Hippocampal formation (tissue), 2 donors: ENCODE results near the gene KIAA1671.

Experiments
- DNase-seq, 2 donors: peaks; one replicate each; lab custom pipeline; 2025; lab: John Stamatoyannopoulos, UW

Gene KIAA1671

DNA sequence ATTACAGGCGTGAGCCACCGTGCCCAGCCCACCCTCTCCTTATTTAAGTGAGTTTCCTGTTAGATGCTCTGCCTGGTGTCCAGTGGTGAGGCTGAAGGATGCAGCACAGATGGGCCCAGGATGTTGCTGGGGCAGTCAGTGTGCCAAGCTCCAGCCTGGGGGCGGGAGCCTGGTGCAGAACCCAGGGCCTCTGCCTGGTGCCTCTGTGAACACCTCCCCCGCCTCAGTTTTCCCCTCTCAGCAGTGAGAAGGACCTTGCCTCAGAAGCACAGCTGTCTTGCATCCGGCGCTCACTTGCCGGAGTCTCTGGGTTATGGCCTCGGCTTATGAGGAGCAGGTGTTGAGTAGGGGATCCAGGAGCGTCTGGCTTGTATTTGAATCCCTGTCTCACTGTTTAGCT, 116.2 kb downstream of the KIAA1671 start:
- DNase-seq, result no peak

DNA sequence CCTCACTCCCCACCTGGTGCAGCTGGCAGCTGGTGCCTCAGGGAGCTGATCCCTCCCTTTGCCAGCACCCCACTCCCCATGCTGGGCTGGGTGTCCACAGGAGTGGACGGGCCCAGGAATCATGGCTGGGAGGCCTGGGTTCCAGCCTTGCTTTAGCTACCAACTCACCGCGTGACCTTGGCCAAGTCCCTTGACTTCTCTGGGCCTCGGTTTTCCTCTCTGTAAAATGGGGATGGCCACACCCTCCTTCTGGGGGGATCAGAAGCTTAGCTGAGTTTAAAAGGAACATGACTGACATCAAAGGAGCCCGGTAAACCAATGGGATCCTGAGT, 116.9 kb downstream of the KIAA1671 start:
- no peak for DNase-seq

DNA sequence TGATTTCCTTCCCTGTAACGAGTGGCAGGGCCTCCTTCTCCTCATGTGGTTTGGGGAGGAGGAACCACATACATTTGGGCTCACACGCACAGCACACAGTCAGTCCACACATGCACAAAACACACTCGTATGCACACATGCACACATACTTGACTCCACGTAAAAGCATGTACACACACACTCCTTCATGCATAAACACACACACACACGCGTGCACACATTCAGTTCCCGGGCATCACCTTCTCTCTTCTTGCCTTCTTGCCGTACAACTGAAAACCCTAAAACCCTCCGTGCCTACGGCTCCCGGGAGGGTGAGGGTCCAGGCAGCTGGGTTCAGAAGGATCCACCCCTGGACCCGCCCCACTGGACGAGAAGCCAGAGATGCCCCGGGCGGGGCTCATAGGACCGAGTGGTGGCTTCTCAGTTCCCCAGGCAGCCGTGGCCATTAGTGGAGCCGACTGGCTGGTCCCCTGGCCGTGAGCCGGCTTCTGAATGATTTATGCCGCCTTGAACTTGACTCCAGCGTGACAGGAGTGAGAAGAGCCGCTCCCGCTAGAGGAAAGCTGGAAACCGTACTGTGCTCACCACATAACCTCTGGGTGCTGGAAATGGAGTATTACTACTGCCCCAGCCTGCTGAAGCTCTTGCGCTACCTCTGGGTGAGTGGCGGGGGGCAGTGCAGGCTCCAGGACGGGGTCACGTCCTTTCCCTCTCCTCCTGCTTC, 117.4 kb downstream of the KIAA1671 start:
- no peak for DNase-seq

DNA sequence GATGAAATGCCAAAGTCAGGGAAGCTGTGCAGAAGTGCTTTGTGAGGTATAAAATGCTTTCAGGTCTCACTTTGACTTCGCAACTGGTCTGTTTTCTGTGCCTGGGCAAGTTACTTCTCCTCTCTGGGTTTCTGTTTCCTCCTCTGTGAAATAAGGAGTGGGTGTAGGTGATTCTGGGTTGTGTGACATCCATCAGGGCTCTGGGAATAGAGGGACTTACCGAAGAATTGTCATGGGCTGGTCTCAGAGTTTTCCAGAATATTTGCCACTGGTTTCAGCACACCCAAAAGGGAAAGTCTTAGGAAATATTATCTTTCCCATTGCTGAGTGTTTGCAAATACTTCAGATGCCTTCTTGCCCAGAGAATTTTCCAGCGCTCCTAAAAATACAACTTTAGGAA, 118.4 kb downstream of the KIAA1671 start:
- no peak for DNase-seq

DNA sequence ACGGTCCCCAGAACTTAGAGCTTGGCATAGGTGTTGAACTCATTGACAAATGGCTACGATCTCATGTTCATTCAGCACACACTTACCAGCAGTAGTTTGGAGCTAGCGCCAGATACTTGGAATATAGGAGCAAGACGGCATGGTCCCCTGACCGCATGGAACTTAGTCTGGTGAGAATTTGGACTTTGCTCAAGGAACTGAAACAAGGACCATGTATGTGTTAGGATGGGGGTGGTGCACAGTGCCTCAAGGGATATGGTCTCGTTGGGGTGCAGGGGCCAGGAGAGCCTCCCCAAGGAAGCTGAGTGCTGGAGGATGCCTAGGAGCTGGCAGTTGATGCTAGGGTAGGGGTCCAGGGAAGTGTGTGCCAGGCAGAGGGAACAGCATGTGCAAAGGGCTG, 119.2 kb downstream of the KIAA1671 start:
- no peak for DNase-seq

DNA sequence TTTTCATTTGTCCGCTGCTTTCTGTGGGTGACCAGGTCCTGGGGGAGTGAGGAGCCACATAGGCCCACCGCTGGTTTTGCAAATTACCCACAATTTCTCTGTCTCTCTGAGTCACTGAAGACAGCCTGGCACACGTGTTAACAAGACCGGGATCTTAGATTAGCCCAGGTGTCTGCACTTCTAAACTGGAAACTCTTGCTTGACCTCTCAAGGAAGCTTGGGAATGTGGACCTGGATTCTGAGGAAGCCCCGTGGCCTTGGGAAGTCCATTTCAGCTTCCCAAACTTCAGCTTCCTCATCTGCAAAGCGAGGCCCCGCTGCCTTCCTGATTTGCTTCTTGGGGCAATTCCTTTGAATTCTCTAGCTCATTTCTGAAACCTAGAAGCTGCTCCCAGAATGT, 119.9 kb downstream of the KIAA1671 start:
- no peak for DNase-seq

DNA sequence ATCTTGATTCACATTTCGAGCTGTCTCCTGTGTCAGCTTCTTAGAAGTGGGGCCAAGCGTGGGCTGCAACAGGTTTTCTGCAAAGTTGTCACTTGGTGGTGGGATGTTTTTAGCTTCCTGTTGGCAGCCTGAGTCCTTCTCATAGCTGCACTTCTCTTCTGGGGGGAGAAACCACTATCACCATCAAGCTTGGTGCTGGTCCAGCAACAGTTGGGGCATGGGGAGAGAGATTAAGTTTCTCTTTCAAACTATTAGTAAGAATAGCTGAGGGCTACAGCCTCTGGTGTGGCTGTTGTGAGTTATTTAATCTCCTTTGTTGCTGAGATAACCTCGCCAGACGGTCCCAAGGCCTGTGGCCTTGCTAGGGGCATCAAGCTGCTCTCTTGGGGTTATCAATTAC, 123.8 kb downstream of the KIAA1671 start:
- DNase-seq, result no peak

DNA sequence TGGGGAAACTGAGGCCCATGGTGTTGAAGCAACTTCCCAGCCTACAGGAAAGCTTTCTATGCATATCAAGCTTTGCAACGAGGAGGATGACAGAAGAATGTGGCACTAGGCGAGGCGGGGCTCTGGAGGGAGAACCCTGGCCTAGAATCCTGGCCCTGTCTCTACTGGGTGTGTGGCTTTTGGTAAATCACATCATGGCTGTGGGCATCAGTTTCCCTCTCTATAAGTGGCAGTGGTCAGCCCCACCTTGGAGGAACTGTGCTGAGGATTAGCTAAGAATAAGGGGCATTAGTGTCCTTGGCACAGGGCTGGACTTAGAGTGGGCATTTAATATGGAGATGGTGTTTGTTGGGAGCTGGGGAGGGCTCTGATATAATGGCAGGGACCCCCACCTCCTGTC, 124.5 kb downstream of the KIAA1671 start:
- no peak for DNase-seq

DNA sequence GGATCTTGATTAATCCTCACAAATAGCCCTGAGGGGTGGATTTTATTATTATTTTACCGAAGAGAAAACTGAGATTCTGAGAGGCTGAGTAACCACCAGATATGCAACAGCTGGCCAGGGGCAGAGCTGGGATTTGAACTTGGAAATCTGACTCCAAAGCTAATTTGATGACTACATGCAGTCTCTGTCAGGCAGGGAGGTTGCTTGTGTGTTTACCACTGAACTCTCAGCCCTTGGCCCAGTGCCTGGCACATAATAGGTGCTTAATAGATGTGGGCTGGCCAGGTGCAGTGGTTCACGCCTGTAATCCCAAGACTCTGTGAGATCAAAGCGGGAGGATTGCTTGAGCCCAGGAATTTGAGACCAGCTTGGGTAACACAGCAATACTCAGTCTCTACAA, 125.4 kb downstream of the KIAA1671 start:
- DNase-seq, result no peak

DNA sequence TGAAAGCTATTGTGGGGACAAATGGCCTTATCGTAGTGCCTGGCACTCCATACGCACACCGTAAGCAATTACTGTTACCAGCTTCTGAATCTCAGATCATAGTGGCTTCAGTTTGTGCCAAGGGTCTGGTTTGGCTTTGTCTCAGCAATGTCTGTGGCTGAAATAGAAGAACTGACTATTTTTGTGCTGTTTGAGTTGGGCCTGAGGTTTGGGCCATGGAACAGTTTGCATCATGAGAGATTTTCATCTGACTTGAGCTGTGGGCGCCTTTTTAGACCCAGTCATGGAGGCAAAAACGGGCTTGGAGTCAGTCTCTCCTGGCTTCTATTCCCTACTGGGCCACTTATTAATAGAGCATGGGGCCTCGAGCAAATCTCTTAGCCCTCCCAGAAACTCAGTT, 126.1 kb downstream of the KIAA1671 start:
- DNase-seq, result no peak

DNA sequence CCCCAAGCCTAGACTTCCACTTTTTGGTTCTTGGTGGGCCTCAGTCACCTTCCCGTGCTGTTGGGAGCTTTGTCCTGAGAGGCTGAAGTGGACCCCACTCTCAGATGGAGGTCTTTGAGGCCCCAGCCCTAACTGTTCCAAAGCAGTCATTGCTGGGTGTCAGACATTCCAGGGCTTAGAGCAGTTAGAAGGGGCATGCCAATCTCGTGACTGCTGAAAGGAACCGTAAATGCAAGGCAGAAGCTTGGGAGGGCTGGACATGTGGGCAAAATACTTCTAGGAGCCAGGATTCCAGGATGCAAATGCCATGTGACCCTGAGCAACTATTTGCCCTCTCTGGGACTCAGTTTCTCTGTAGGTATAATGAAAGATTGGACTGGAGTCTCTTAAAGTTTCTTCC, 128.3 kb downstream of the KIAA1671 start:
- no peak for DNase-seq

DNA sequence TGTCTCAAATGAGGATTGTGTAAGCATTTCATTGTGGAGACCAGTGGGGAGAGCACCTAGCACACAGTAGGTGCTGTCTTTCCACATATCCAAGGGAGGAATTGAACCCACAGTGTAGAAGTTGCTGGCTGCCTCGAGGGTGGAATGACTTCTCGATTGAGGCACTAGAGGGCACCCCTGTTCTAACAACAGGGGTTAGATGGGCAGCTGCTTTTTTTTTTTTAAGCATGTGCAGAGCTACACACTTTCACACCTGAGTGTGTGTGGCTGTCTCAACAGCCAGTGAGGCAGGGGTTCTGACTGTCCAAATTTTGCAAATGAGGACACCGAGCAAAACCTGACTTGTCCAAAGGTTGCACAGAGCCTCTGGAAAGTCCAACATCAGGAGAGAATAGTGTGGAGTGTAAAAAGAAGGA, 128.9 kb downstream of the KIAA1671 start:
- no peak for DNase-seq

DNA sequence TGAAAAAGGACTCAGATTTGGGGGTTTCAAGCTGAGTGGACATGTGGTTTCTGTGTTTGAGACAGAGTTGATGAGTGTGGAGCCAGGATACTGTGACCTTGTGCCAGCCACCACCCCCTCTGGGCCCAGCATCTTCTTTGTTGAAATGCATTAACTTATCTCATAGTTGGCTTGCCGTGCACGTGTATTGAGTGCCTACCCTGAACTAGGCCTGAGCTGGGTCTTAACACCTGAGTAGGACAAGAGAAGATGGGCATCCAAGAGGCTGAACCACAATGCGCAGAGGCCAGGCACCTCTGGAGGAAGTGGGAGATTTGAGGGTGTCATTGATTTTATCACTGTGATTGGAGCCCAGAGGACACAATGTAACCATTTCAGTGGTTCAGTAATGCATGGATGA, 129.6 kb downstream of the KIAA1671 start:
- no peak for DNase-seq

DNA sequence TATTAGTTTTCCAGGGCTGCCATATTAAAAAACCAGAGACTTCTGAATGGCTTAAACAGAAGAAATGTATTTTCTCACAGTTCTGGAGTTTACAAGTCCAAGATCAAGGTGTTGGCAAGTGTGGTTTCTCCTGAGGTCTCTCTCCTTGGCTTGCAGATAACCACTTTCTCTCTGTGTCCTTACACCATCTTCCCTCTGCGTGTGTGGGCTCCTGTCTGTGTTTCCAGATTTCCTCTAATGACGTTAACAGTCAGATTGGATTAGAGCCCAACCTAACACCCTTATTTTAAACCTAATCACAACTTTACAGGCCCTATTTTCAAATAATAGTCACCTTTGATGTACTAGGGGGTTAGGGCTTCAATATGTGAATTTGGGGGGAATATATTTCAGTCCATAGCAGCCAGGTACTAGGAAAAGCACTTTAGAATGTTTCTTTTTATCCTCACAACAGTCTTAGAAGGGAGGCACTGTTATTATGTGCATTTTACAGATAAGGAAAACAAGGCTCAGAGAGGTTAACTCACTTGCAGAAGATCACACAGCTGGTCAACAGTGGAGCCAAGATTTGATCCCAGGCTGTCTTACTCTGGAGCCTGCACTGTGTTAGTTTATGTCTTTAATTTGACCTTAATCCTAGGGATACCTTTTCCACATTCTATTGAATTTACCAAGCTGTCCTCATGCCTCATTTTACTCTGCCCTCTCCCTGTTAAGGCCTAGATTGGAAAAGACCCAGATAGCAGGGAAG, 130.7 kb downstream of the KIAA1671 start:
- no peak for DNase-seq

DNA sequence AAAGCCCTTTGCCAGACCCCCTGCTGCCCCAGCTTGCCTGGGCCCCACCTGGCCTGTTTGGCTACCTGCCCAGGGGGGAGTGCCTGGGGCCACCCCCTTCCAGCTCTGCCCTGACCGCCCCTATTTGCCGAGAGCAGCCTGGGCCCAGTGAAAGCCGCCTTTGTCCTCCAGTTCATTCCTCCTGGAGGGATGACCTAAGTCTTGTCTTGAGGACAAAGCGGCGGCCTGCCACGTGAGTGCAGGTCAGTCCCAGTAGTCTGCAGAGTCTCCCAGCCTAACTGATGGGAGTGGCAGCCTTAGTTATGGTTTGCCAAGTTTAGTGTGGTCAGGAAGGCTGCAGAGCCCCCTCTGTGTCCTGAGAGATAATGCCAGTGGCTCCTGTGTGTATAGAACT, 131.3 kb downstream of the KIAA1671 start:
- peak; percentile 8 to 20 for DNase-seq

DNA sequence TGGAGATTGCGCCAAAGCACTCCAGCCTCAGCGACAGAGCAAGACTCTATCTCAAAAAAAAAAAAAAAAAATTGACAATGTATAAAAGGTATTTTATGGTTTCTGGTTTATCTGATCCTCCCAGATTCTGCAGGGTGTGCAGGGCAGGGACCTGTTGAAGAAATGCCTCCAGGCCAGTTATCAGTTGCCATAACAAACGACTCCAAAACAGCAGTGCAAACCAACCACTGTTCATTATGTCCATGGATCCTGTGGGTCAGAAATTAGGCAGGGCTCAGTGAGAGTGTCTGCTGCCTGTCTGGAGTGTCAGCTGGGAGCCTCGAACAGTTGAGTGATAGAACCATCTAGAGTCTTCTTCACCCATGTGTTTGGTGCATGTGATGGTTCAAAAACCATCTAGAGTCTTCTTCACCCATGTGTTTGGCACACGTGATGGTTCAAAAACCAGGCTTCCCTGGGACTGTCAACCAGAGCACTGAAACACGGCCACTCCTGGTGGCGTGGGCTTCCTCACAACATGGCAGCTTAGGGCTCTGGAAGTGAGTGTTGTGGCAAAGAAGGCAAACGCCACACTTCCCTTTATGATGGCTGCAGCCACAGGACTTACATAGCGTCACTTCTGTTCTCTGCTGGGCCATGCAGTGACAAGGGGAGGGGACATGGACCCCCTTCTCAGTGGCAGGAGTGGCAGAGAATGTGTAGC, 132.0 kb downstream of the KIAA1671 start:
- DNase-seq, result no peak

DNA sequence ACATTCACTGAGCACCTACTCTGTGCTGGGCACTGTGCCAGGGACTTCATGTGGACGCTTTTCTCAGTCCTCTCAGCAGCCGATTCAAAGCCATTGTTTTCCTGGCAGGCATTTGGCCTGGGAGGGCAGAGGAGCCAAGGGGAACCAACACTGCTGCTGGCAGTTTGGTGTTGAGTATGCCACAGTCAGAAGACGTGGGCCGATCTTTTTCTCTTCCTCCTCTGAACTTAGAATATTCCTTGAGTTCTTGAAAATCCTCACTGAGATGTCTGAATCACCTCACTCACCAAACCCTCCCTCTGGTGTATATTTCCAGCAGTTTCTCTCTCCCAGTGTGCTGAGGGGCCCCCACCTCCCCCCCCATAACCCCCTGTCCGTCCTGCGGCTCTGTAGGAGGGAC, 132.6 kb downstream of the KIAA1671 start:
- no peak for DNase-seq

DNA sequence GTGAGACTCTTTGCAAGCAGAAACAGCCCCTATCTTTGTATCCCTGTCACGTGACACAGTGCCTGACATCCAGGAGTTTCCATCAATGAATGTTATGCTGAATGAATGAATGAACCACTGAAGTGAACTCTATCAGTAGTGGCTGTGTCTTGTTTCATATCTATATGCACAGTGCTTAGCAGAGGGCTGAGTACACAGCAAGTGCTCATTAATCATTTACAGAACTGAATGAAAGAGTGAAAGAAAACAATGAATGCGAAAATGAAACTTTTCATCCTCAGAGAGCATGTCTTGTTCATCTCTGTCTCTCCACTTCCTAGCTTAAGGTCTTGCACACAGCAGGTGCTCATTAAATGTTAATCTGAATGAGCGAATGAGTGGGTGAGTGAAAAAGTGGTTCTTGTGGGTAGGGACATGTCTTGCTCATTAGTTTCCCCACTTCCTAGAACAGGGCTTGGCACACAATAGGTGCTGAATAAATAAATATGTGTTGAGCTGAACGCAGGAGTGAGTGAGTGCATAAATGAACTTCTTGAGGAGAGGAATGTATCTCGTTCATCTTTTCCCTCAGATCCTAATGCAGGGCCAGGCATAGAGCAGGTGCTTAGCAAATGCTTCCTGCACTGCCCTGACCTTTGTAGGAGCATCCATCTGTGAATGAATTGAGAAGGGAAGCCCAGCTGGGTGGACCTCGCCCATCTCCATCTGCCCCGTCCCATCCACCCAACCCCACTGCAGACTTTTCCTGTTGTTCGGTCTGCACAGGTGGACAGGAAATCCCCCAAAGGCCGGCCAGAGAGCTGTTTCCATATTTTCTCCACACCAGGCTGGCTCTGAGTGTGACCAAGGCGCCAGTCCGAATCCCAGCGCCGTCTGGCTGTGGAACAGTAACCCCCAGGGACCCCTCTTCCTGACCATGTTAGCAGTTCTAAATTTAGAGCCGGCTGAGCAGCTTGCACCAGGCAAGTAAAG, 133.7 kb downstream of the KIAA1671 start:
- DNase-seq, result no peak

DNA sequence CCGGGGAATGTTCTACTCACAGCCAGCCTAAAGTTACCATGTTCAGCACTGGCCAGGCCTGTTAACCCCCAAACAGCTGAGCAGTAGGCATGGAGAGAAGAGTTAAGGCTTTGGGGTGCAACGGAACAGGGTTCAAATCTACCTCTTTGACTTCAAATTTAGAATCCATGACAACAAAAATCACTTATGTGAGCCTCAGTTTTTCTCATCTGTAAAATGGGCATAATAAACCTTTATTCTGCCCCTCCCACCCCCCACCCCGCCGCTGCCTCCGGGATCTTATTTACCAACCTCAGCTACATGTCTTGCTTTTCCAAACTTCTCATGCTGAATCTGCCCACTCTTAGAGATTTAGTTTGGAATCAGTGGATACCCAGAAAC, 134.4 kb downstream of the KIAA1671 start:
- no peak for DNase-seq

DNA sequence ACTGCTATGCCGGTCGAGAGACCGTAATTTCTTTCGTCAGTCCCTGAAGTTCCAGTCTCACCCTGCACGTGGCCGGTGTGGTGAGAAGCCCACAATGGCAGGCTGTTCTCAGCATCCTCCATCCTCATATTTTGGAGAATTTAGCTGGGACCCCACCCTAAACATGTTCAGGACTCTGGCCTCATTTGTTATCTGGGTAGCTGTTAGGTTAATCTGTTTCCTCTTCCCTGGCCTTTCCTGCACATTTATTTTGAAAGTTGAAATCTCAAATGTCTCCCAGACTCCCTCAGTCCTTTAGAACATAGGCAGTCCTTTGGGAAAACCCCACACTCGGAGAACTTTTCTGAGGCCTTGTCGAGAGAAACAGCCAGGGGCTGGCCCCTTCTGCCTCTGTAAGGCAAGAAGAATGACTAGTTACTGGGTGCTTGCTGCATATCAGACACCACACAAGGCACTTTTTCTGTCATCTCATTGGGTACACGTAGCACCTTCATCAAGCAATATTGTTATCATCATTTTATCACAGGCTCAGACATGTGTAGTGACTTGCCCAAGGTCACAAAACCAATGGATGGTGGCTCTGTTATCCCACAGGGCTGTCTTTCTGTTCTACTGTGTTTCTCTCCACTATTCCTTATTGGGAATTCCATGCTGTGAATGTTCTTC, 137.8 kb downstream of the KIAA1671 start:
- no peak for DNase-seq

DNA sequence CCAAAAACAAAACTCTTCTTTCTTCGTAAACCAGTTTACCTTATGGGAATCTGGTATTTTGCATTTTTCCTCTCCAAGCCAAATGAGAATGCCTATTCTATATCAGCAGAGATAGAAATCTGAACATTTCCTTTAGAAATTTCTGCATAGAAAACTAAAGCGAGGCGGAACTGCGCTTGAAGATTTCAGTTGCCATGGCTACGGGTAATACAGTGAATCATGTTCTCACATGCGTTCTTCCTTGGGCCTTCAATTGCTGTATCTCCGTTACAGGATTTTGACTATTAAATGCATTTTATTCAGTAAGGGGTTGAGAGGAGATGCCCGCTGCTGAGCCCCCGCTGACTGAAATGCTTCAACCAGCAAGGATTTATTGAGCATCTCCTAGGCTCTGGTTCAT, 138.9 kb downstream of the KIAA1671 start:
- no peak for DNase-seq

DNA sequence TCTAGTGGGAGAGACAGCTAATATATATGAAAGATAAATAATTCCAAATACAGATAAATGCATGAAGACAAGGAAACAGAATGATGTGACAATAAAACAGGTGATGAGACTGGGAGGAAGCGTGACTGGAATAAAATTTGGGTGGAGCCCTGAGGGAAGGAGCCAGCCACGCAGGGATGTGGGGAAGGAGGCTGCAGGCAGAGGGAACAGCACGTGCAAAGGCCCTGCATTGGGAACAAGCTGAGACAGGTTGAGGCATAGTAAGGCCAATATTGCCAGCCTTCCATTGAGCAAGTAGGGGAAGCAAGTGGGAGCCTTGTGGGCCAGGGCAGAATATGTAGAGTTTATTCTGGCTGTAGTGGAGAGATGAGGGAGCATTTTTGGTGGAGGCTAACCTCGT, 139.6 kb downstream of the KIAA1671 start:
- no peak for DNase-seq
